ENCODE data around the gene FILIP1.

FILIP1 gene

DNA sequence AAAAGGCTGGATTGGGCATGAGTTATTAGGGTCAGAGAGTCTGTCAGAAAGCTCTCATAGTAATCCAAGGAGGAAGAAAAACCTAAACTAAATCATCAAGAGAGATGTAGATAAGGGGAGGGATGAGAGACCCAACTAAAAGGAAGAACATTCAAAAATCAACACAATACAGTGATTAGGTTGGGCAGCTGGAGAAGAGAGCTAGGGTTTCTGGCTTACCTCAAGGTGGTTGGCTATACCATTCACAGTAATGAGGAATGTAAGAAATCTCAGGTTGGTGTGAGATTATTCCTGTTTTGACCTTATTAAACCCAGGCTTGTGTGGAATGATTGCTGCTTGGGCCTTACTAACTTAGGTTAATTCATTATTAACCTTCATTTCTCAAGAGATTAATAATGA is 243.8 kb downstream of the FILIP1 start:
- no peak for DNase-seq

DNA sequence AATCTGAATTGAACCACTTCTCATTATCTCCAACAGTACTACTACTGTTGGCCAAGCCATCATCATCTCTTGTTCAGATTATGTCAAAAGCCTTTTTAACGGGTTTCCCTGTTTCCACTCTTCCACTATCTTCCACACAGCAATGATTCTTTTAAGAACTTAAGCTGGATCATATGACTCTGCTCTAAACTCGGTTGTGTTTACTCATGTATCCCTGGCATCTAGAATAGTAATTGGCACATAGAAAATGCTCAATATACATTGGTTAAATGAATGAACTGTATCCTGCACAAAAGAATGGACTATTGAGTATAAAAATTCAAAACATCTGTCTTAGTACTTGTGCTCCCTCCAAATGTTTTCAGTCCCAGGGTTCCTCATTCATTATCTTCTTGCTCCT is 247.2 kb downstream of the FILIP1 start:
- DNase-seq: no peak

DNA sequence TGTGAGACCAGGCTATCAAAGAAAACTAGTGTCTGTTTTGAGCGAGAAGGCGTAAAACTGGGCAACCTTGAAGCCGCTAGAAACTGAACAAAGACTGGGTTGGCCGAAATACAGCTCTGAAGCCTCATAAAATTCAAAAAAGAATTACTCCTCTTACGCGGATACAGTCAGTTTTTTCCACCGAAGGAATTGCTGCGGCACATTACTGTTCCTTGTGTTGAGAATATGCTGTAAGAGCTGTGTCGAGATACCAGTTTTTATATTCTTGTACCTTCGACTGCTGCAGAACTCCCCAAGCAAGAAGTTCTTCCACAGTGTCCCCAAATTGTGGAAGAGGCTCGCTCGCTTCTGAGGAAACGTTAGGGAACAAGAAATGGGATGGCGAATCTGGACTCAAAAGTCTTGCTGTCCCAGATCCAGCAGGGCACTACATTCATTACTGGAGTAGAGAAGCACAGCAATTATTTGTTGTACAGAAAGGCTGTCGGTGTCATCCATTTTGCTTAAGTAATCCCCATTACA is 249.5 kb downstream of the FILIP1 start:
- no peak for DNase-seq

DNA sequence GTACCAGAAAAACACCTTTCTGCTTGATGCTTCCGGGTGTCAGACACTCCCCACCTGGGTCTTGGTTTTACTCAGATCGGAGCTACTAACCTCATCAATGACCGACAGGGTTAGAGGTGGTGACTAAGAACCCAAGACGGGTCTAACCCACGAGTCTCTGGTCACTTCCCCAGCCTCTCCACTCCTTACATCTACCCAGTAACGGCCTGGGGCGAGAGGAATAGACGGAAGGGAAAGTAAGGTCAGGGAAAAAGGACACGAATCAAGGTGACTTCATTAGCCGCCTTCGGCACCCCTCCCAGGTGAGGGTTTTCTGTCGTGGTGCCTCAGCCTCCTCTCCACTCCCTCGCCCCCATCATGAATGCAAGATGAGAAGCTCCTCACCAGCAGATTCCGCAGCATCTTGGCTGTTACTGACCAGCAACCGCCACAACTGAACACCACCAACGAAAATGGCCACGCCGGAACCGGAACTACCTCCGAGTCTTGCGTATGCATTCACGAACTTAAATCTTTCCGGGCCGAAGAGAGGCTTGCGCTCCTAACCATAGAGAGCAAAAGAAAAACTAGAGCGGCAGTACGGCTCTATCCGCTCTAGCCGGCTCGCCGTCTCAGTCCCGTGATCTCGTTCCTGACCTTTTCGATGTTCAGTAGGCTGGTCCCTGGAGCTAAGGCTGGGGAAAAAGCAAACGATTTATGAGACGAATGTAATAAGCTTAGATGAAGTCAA is 250.1 kb downstream of the FILIP1 start, which contains the start of gene COX7A2:
COX7A2 (minus strand) TSS at position 469 of the 730 bp plus-strand sequence; CDS start at position 402, 67 bp downstream.
- DNase-seq: peak; percentile 94
